GM12878 (cell line): Measurements from ENCODE around the gene BACE1-AS. TPM values are rescaled to one million over a fixed set of nuclear protein-coding genes. Genes with fewer than 3 reads are reported as not detected.

Experiments
- ATAC-seq: fragments of 200-7000 bp; cut with Tn5 transposase; 3 replicates; pipeline ENCODE4 v1.9.1; 2020; ENCODE audit warnings: mild to moderate bottlenecking, moderate library complexity
- BruUV-seq: library from RNA; stranded (reverse); fragments of 400-500 nt; replicated peaks from 2 replicates; lab custom pipeline; 2021; lab: Mats Ljungman, UMichigan
- CTCF ChIA-PET: fragments of 300-600 bp; sonication (Branson Sonifier 250); formaldehyde crosslinking; extraction: SDS; loops from one replicate; lab custom pipeline; 2021; ENCODE audit warnings: inconsistent platforms; lab: Yijun Ruan, JAX
- POLR2A ChIA-PET: fragments of 350-600 bp; formaldehyde crosslinking; extraction: SDS; loops from one replicate; lab custom pipeline; 2021; ENCODE audit warnings: inconsistent platforms; lab: Charles Lee
- RAD21 ChIA-PET: fragments of 300-600 bp; sonication (Branson Sonifier 250); formaldehyde crosslinking; loops from one replicate; lab custom pipeline; 2023; ENCODE audit warnings: antibody characterized with exemption; ENCODE audit not compliant: unreplicated experiment; lab: Charles Lee
- SMC1A ChIA-PET: fragments of 300-600 bp; sonication (Branson Sonifier 250); formaldehyde crosslinking; loops from one replicate; lab custom pipeline; 2023; ENCODE audit not compliant: unreplicated experiment, uncharacterized antibody; lab: Charles Lee
- DNase-seq: peaks from one replicate; pipeline ENCODE4 v3.0.0-alpha.2; 2011; ENCODE audit warnings: low read depth, low spot score
- FAIRE-seq: peaks from 3 replicates; lab custom pipeline; 2011; peaks lifted over from hg19 to GRCh38; lab: Jason Lieb, UNC
- H2AFZ ChIP-seq: 2 replicates; pipeline ENCODE4 v1.6.0; 2011; ENCODE audit warnings: low read depth, low read length, control low read depth; ENCODE audit not compliant: control insufficient read depth
- H3K27ac ChIP-seq: 2 replicates; pipeline ENCODE4 v1.5.1; 2011; ENCODE audit warnings: control low read depth; ENCODE audit not compliant: control insufficient read depth, insufficient read depth
- H3K27me3 ChIP-seq, 2 experiments: replicated peaks in 1 of 2; 2 replicates each; pipeline versions ENCODE4 v1.6.0 to v1.6.1; 2011; ENCODE audit warnings: low read length in 1 of 2; ENCODE audit not compliant: control insufficient read depth in 2 of 2, insufficient read depth in 2 of 2
- H3K36me3 ChIP-seq, 2 experiments: 2 replicates each; pipeline ENCODE4 v1.5.1; 2011; ENCODE audit warnings: low read length in 1 of 2; ENCODE audit not compliant: control insufficient read depth in 2 of 2, insufficient read depth in 2 of 2
- H3K4me1 ChIP-seq: 2 replicates; pipeline ENCODE4 v1.6.1; 2011; ENCODE audit warnings: mild to moderate bottlenecking, low read length, moderate library complexity, mixed read lengths; ENCODE audit not compliant: control insufficient read depth, insufficient read depth
- H3K4me2 ChIP-seq: 2 replicates; pipeline ENCODE4 v1.6.0; 2011; ENCODE audit warnings: control low read depth; ENCODE audit not compliant: control insufficient read depth, insufficient read depth
- H3K4me3 ChIP-seq: fragments of 200-600 bp; sonication (generic); 2 replicates; pipeline ENCODE4 v1.5.1; 2016
- H3K79me2 ChIP-seq: 2 replicates; pipeline ENCODE4 v1.6.0; 2011; ENCODE audit warnings: low read length; ENCODE audit not compliant: control insufficient read depth, insufficient read depth
- H3K9ac ChIP-seq: 2 replicates; pipeline ENCODE4 v1.8.0; 2011; ENCODE audit warnings: low read length, control low read depth, mixed read lengths; ENCODE audit not compliant: control insufficient read depth, insufficient read depth
- H3K9me3 ChIP-seq: replicated peaks from 3 replicates; pipeline ENCODE4 v1.5.1; 2011; ENCODE audit warnings: mild to moderate bottlenecking, low read length; ENCODE audit not compliant: control insufficient read depth, insufficient read depth
- H4K20me1 ChIP-seq: 2 replicates; pipeline ENCODE4 v1.6.0; 2011; ENCODE audit not compliant: control insufficient read depth, insufficient read depth
- CHD1 ChIP-seq: IDR thresholded peaks from 2 replicates; pipeline ENCODE4 v1.6.1; 2012; ENCODE audit warnings: low read depth, low read length, improper control_type of control experiment
- EZH2 ChIP-seq: IDR thresholded peaks from 2 replicates; pipeline ENCODE4 v1.6.1; 2012; ENCODE audit warnings: low read depth, mild to moderate bottlenecking, control low read depth, inconsistent platforms, low read length, borderline replicate concordance; ENCODE audit not compliant: control insufficient read depth
- IKZF1 ChIP-seq: fragments of 450-650 bp; conservative IDR thresholded peaks from 2 replicates; pipeline ENCODE4 v1.6.1; 2017; ENCODE audit warnings: antibody characterized with exemption, mild to moderate bottlenecking
- MXI1 ChIP-seq: fragments of 150-350 bp; IDR thresholded peaks from 2 replicates; pipeline ENCODE4 v1.6.1; 2011; ENCODE audit warnings: low read depth, mild to moderate bottlenecking, inconsistent platforms, low read length, improper control_type of control experiment
- MYB ChIP-seq: fragments of 150-350 bp; IDR thresholded peaks from 2 replicates; pipeline ENCODE4 v1.6.1; 2014; ENCODE audit warnings: mild to moderate bottlenecking, low read depth, low read length, borderline replicate concordance
- PAX8 ChIP-seq: fragments of 450-650 bp; IDR thresholded peaks from 2 replicates; pipeline ENCODE4 v1.6.1; 2017; ENCODE audit warnings: mild to moderate bottlenecking, moderate library complexity
- RFX5 ChIP-seq: IDR thresholded peaks from 2 replicates; pipeline ENCODE4 v1.6.1; 2011; ENCODE audit warnings: low read depth, low read length, improper control_type of control experiment
- SREBF2 ChIP-seq: IDR thresholded peaks from 2 replicates; pipeline ENCODE4 v1.6.1; 2012; ENCODE audit warnings: mild to moderate bottlenecking, low read length
- SUZ12 ChIP-seq: fragments of 200-600 bp; sonication (generic); IDR thresholded peaks from one replicate; pipeline ENCODE4 v1.6.1; 2018; ENCODE audit warnings: antibody characterized with exemption, mild to moderate bottlenecking; ENCODE audit not compliant: unreplicated experiment
- TCF3 ChIP-seq: IDR thresholded peaks from 2 replicates; pipeline ENCODE4 v1.6.1; 2012; ENCODE audit warnings: low read depth, mild to moderate bottlenecking, low read length, borderline replicate concordance; ENCODE audit not compliant: insufficient read depth
- YY1 ChIP-seq: IDR thresholded peaks from 2 replicates; pipeline ENCODE4 v1.6.1; 2011; ENCODE audit warnings: low read depth, mild to moderate bottlenecking, low read length
- WGBS: methylation state at CpG from one replicate; pipeline ENCODE4 v1.1.6; 2016; ENCODE audit warnings: low lambda C conversion rate; ENCODE audit not compliant: insufficient replicate concordance, insufficient coverage; ENCODE audit errors: missing lambda C conversion rate; 5-methylcytosine and 5-hydroxymethylcytosine counted together
- in situ Hi-C: fragments of 300-500 bp; cut with MboI; formaldehyde crosslinking; loops from 9 replicates; pipeline ENCODE4 v1.14.3; 2018; ENCODE audit warnings: mixed read lengths
- intact Hi-C: fragments of 100-400 bp; cut with micrococcal nuclease; formaldehyde crosslinking; loops from one replicate; pipeline ENCODE4 v1.14.2; 2022; ENCODE audit not compliant: unreplicated experiment
- polyA plus RNA-seq, 11 experiments: library from polyadenylated mRNA; depleted of rRNA in 4 of 11; unstranded in 6 of 11; stranded (reverse) in 5 of 11; fragments of >200 nt; fragmentation: Nextera tagmentation in 4 of 11; fragmentation: Illumina TruSeq in 1 of 11; extraction: Ambion mirVana in 4 of 11; extraction: Trizol in 1 of 11; gene quantifications; 1 replicate in 1 of 11; 2 replicates in 10 of 11; pipeline versions ENCODE4 v1.2.1 to v1.2.3, GENCODE V29; 2011 to 2016; ENCODE audit warnings: inconsistent platforms in 2 of 11, missing spikeins in 2 of 11, low read depth in 1 of 11
- total RNA-seq, 4 experiments: library from RNA; depleted of rRNA in 3 of 4; stranded (reverse); fragments of >200 nt in 3 of 4; fragmentation: Illumina TruSeq in 1 of 4; extraction: Trizol in 1 of 4; gene quantifications; 2 replicates each; pipeline versions ENCODE4 v1.2.1 to v1.2.3, GENCODE V29; 2013 to 2021
- TF ChIP-seq, protein P1 (sequence below): fragments of 450-650 bp; IDR thresholded peaks from 2 replicates; pipeline ENCODE4 v1.6.1; 2016; ENCODE audit warnings: mild to moderate bottlenecking
- TF ChIP-seq, protein P2 (sequence below): fragments of 450-650 bp; conservative IDR thresholded peaks from 2 replicates; pipeline ENCODE4 v1.6.1; 2017; ENCODE audit warnings: mild to moderate bottlenecking, moderate library complexity
- TF ChIP-seq, protein P3 (sequence below): fragments of 450-650 bp; IDR thresholded peaks from 2 replicates; pipeline ENCODE4 v1.6.1; 2017; ENCODE audit warnings: mild to moderate bottlenecking
- TF ChIP-seq, protein P4 (sequence below): fragments of 150-350 bp; IDR thresholded peaks from 2 replicates; pipeline ENCODE4 v1.6.1; 2016; ENCODE audit warnings: low read depth, low read length

Gene BACE1-AS
- total and polyA plus RNA-seq, 10 of the 15 experiments (the other 5 are each of a cell fraction or from before 2014, with no cell fraction given), result 2.0 to 6.7 (median 3.9) TPM

DNA sequence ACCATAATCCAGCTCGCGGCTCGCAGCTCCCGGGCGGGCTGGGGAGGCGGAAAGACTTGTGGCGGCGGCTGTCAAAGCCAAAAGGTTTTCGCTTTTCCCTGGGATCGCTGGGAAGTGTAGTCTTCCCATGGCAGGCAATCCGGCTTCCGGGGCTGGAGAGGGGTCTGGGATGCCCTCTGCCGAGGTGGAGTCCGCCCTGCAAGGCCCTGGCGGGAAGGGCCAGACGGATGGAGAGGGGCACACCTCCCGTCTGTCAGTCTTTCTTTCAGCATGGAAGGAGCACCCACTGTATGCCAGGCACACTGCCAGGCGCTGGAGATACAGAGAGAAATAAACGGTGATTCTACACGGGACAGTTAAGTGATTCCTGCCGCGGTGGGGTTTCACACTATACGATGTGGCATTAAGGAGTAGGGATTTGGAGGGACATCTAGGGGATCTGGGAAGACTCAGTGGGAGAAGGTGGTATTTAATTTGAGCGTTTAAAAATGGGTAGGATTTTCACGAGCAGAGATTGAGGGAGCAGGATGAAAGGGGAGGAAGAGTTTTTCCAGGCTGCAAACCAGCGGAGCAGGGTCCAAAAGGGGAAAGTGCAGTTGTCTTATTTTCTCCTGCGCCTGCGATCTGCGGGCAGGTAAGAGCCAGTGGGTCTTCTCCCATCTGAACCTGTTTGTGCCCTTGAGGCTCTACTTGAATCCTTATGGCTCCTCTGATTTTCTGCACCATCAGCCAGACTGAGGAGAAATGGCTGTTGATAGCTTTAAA is 25.2 kb downstream of the BACE1-AS start, which contains the start of gene BACE1:
Gene BACE1 (minus strand): TSS at position 60 of the 765 bp plus-strand sequence. CDS start 461 bp downstream, outside the sequence.
- ChIA-PET SMC1A (no interaction called here), RAD21 (interaction anchor here (1.3 kb wide), 1 partner anchor 85 kb away, joined by 3 read pairs; the partner anchor contains the start of gene PCSK7), POLR2A (no interaction called here), CTCF (interaction anchor here (1.3 kb wide), 1 partner anchor 110 kb away, joined by 3 read pairs; no protein-coding TSS in a partner anchor)
- 24% methylated on average over 29 of the region's 29 CpGs for WGBS
- H3K27ac ChIP-seq, result no peak within 1 kb of the TSS
- H2AFZ ChIP-seq, result peak within 1 kb of the TSS; percentile 44
- intact Hi-C loops, result no loop called here
- H3K4me1 ChIP-seq, result peaks cover 3% of the 10 kb centered on the region
- peak within 1 kb of the TSS; percentile 36 for H3K4me2 ChIP-seq
- H4K20me1 ChIP-seq, result no peaks in the 10 kb centered on the region
- no peak for FAIRE-seq
- in situ Hi-C loops, result no loop called here
- DNase-seq, result no peak
- peak; percentile 44 for ATAC-seq
- H3K36me3 ChIP-seq, result no peaks in the 10 kb centered on the region; a peak in 1 of 4 replicates
- BruUV-seq, result no TSS peak
- no peaks in the 10 kb centered on the region for H3K9me3 ChIP-seq
- H3K9ac ChIP-seq, result no peak within 1 kb of the TSS
- peaks cover 10 to 22% of the 10 kb centered on the region in 2 experiments for H3K27me3 ChIP-seq
- H3K79me2 ChIP-seq, result no peaks in the 10 kb centered on the region
- H3K4me3 ChIP-seq, result peak within 1 kb of the TSS; percentile 57
- no peak for TF ChIP-seq YY1
- TF ChIP-seq TCF3, result no peak
- TF ChIP-seq, protein P1, sequence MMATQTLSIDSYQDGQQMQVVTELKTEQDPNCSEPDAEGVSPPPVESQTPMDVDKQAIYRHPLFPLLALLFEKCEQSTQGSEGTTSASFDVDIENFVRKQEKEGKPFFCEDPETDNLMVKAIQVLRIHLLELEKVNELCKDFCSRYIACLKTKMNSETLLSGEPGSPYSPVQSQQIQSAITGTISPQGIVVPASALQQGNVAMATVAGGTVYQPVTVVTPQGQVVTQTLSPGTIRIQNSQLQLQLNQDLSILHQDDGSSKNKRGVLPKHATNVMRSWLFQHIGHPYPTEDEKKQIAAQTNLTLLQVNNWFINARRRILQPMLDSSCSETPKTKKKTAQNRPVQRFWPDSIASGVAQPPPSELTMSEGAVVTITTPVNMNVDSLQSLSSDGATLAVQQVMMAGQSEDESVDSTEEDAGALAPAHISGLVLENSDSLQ, result no peak
- TF ChIP-seq PAX8, result no peak
- TF ChIP-seq SUZ12, result peak; percentile 61
- TF ChIP-seq, protein P2, sequence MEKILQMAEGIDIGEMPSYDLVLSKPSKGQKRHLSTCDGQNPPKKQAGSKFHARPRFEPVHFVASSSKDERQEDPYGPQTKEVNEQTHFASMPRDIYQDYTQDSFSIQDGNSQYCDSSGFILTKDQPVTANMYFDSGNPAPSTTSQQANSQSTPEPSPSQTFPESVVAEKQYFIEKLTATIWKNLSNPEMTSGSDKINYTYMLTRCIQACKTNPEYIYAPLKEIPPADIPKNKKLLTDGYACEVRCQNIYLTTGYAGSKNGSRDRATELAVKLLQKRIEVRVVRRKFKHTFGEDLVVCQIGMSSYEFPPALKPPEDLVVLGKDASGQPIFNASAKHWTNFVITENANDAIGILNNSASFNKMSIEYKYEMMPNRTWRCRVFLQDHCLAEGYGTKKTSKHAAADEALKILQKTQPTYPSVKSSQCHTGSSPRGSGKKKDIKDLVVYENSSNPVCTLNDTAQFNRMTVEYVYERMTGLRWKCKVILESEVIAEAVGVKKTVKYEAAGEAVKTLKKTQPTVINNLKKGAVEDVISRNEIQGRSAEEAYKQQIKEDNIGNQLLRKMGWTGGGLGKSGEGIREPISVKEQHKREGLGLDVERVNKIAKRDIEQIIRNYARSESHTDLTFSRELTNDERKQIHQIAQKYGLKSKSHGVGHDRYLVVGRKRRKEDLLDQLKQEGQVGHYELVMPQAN, result no peak
- TF ChIP-seq SREBF2, result no peak
- TF ChIP-seq CHD1, result no peak
- TF ChIP-seq, protein P3, sequence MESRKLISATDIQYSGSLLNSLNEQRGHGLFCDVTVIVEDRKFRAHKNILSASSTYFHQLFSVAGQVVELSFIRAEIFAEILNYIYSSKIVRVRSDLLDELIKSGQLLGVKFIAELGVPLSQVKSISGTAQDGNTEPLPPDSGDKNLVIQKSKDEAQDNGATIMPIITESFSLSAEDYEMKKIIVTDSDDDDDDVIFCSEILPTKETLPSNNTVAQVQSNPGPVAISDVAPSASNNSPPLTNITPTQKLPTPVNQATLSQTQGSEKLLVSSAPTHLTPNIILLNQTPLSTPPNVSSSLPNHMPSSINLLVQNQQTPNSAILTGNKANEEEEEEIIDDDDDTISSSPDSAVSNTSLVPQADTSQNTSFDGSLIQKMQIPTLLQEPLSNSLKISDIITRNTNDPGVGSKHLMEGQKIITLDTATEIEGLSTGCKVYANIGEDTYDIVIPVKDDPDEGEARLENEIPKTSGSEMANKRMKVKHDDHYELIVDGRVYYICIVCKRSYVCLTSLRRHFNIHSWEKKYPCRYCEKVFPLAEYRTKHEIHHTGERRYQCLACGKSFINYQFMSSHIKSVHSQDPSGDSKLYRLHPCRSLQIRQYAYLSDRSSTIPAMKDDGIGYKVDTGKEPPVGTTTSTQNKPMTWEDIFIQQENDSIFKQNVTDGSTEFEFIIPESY, result no peak
- 0 out of 2 replicates have a peak, but pooled peaks have one; percentile 36 for TF ChIP-seq IKZF1
- TF ChIP-seq MYB, result no peak
- no peak for TF ChIP-seq EZH2
- TF ChIP-seq, protein P4, sequence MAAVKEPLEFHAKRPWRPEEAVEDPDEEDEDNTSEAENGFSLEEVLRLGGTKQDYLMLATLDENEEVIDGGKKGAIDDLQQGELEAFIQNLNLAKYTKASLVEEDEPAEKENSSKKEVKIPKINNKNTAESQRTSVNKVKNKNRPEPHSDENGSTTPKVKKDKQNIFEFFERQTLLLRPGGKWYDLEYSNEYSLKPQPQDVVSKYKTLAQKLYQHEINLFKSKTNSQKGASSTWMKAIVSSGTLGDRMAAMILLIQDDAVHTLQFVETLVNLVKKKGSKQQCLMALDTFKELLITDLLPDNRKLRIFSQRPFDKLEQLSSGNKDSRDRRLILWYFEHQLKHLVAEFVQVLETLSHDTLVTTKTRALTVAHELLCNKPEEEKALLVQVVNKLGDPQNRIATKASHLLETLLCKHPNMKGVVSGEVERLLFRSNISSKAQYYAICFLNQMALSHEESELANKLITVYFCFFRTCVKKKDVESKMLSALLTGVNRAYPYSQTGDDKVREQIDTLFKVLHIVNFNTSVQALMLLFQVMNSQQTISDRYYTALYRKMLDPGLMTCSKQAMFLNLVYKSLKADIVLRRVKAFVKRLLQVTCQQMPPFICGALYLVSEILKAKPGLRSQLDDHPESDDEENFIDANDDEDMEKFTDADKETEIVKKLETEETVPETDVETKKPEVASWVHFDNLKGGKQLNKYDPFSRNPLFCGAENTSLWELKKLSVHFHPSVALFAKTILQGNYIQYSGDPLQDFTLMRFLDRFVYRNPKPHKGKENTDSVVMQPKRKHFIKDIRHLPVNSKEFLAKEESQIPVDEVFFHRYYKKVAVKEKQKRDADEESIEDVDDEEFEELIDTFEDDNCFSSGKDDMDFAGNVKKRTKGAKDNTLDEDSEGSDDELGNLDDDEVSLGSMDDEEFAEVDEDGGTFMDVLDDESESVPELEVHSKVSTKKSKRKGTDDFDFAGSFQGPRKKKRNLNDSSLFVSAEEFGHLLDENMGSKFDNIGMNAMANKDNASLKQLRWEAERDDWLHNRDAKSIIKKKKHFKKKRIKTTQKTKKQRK, result no peak
- no peak for TF ChIP-seq MXI1
- TF ChIP-seq RFX5, result no peak
